ENCODE data around the gene CHMP6.
"Not testable (repeated sequence)": the region's sequence is repeated elsewhere in the genome, so short reads cannot be mapped to it uniquely, and the experiment has no call there.

The CHMP6 gene

GRCh38 chr17:81015136-81015535, 23.5 kb downstream of the CHMP6 start:
- no peak for DNase-seq

DNA sequence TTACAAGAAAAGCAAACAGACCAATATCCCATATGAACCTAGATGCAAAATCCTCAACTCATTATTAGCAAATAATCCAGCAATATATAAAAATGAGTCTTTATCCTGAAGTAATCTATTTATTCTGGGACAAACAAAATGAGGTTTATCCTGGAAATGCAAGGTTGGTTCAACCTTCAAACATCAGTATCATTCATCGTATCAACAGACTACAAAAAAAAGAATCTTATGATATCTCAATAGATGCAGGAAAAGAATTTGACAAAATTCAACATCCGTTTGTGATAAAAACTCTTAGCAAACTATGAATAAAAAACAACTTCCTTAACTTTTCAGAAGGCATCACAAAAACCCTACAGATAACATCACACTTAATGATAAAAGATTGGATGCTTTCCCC, 24.9 kb downstream of the CHMP6 start:
- DNase-seq = no peak

DNA sequence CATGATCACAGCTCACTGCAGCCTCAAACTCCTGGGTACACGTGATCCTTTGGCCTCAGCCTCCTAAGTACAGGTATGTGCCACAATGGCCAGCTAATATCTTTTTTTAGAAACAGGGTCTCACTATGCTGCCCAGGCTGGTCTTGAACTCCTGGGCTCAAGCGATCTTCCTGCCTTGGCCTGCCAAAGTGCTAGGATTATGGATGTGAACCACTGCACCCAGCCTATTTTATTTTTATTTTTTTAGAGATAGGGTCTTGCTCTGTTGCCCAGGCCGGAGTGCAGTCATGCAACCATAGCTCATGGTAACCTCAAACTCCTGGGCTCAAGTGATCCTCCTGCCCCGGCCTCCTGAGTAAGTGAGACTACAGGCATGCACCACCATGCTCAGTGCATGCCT, 25.7 kb downstream of the CHMP6 start:
- not testable (repeated sequence) for DNase-seq

- DNase-seq = peak; percentile 55
Measured at GRCh38 chr17:81018044-81018802, 26.6 kb downstream of the CHMP6 start.

DNA sequence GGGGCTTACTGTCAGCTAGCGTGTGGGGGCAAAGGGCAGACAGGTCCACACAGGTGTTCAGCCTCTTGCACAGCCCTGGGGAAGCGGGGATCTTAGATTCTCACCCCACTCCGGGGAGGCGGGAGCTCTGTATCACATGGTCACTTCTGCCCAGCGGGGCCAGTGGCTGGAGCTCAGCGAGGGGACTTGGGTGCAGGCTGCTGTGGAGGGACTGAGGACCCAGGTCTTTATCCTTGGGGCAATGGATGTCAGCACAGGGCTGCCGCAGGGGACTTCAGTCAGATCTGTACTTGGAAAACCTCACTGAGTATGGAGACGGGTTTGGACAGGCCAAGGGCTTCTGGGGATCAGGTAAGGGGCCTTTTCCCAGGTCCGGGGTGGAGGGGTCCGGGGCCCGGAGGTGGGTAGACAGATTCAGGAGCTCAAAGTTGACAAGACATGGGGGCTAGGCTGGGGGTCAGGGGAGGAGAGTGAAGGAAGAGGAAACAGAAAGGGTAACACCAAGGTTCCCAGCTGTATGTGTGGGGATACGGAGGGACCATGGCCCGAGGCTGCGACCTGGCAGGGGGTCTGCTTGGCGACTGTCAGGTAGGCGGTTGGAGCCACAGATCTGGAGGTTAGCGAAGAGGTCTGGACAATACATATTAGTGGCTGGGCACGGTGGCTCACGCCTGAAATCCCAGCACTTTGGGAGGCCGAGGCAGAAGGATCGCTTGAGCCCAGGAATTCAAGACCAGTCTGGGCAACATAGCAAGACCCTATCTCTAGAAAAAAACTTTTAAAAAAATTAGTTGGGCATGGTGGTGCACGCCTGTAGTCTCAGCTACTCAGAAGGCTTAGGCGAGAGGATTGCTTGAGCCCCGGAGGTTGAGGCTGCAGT, 28.2 kb downstream of the CHMP6 start:
- no peak for DNase-seq

DNA sequence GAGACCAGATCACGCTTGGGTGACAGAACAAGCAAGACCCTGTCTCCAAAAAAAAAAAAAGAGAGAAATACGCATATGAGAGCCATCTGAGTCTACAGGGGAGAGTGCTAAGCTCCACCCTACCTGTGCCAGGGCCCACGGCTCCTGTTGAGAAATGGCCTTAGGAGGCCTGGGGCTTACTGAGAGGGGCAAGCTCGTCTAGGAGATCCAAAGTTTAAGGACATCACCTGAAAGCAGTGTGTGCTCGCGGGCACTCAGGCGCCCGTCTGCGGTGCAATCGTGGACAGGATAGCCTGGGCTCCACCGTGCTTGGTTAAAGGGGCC, 28.8 kb downstream of the CHMP6 start:
- no peak for DNase-seq

- DNase-seq = no peak
Measured at GRCh38 chr17:81020767-81021497, 29.3 kb downstream of the CHMP6 start.

GRCh38 chr17:81021531-81022343, 30.1 kb downstream of the CHMP6 start:
- no peak for DNase-seq

GRCh38 chr17:81022344-81022676, 30.7 kb downstream of the CHMP6 start:
- no peak for DNase-seq

DNA sequence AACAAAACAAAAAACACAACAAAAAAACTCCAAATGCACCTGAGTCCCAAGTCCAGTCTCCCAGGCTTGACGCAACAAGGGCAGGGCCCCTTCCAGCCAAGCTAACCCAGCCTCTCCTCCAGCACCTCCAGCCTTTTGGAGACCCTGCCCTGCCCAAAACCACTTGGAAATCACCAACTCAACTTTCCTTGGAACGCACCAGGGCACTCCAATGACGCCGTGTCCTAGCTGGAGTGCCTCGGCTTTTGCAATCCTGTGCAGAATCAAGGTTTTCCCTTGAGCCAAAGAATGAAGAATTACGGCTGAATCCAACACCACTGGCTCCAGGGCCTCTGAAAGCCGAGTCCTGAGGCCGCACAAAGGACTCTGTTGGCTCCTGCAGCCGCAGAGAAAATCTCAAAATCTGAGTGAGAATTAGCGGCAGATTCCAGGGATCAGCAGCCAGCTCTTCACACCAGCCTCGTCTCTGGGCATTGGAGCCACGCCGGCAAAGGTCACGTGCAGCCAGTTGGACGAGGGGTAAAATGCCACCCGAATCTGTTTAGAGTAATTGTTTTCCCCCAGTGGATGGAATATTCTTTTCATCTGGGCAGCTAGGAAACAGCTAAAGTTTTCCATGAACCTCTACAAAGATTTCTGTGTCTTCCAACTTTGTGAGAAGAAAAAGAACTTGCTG, 33.6 kb downstream of the CHMP6 start:
- no peak for DNase-seq

DNA sequence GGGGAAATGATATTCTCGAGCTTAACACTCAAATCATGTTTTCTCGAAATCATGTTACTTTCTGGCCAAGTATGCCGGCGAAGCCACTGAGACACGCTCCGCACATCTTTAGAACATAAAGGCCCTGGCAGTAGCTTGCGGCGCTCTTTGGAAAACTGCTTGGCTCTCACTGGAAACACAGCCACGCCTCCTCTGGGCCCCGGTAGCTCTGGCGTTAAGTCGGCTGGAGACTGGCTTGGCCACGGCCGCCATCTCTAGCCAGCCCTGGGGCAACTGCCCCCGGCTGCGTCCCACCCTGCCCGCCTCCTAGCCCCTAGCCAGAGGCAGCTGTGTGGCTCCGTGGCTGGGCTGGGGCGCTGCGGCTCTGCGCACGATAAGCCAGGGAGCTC, 34.1 kb downstream of the CHMP6 start:
- no peak for DNase-seq

DNA sequence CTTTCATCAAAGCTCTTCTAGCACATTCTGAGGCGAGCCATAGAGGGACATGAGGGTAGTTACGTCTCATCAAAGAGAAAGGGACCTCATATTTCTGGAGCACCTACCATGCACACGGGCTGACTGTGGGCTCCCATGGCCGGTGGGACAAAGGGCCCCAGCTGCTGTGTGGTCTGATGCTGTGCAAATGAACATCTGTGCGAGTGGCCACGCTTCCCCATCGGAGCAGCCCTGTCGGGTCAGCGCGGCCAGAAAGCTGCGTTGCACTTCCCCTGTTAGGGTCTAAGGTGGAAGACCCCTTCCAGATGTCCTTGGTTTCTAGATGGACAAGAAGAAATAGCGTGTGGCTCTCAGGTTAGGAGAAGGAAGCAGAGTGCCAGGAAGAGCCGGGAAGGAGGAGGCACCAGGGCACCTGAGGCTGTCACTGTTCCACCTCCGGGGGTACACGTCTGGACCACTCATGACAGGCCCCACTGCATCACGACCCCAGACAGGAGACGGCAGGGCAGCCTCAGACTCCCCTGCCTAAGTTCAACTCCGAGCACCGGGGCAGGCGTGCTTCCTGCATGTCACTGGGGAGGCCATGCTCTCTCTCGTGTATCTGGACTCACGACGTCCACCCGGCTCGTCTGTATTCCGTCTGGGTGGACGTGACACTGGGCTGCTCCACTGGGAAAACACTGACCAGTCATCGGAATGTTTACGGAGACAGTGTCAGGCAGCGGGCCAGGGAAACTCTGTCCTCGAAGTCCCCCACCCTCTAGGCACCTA, 34.8 kb downstream of the CHMP6 start:
- DNase-seq = no peak

GRCh38 chr17:81027038-81027437, 35.4 kb downstream of the CHMP6 start:
- no peak for DNase-seq

- no peak for DNase-seq
Measured at GRCh38 chr17:81027591-81028505, 36.2 kb downstream of the CHMP6 start.

- DNase-seq = no peak
Measured at GRCh38 chr17:81028506-81028858, 36.8 kb downstream of the CHMP6 start.

DNA sequence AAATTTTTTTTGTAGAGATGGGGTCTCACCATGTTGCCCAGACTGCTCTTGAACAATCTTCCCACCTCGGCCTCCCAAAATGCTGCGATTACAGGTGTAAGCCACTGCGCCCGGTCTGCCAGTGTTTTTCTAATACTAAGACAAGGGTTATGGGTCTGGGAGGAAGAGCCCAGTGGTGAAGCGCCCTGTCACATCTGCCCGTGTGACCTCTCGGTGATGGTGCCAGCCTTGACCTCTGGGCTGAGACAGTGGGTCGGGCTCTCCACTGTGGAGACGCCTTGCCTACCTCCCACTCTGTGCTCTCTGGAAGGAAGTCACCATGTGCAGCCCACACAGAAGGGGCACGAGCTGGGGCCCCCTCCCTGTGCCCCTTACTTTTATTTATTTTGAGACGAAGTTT, 38.2 kb downstream of the CHMP6 start:
- no peak for DNase-seq

DNA sequence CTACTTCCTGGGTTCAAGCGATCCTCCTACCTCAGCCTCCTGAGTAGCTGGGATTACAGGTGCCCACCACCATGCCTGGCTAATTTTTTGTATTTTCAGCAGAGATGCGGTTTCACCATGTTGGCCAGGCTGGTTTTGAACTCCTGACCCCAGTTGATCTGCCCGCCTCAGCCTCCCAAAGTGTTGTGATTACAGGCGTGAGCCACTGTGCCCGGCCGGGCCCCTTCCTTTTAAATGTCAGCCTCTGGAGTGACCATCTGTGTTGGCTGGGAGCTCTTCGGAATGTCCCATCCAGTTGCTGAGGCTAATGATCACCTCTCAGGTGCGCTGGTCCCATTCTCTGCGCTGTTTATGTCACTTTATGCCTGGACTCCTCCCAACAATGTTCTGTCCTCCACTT, 38.7 kb downstream of the CHMP6 start:
- not testable (repeated sequence) for DNase-seq

DNA sequence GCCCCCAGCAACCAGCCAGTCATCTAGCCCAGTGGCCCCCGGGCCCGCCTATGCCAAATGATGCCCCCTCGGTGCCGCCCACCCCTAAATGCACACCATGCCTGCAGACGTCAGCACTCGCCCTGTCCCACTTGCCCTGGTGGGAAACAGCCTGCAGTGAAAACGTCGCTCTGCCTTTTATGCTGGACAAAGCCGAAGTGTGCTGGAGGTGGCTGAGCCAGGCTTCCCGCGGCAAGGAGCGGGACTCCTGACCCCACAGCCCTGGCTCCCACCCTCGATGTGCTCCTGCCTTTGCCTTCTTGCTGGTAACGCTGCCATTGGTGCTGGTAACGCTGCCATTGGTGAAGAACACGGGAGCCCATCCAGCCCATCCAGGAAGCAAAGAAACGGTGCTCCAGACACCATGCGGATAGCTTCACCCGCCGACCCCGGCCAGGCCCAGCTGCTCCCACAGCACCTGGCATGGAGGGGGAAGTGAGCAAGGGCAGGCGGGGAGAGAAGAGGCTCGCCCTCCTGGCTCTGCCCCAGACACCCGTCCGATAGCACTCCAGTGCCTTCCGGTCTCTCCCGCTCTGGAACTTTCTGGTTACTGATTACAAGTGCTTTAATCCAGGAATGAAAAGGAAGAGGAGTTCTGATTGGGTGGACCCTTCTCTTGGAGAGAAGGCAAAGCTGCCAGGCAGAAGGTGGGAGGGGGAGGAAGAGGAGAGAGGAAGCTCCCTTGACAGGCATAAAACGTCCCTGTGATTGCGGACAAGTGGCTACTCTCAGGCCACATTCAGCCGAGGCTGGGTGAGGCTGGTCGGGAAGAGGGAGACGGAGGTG, 39.3 kb downstream of the CHMP6 start:
- DNase-seq = no peak

Data from fibroblast of skin of back (primary cell).